Stimulated activated effector memory CD8-positive, alpha-beta T cell treated with anti-CD3 and anti-CD28 coated beads, Interleukin-12 subunit alpha, Interleukin-12 subunit beta, amount 100 ng/mL, for 72 hours (primary cell): ENCODE results near the gene MT1B.

Source experiments
- ATAC-seq: fragments of 150-1000 bp; cut with Tn5 transposase; 2 replicates; pipeline ENCODE4 v1.10.0; 2021
- DNase-seq, 2 donors: peaks; one replicate each; pipeline ENCODE4 v3.0.0; 2021 to 2022; ENCODE audit warnings: low spot score in 2 of 2
- H3K27ac Mint-ChIP-seq: one replicate; pipeline ENCODE4 v1.8.0; 2022; ENCODE audit warnings: mild to moderate bottlenecking, mixed read lengths
- H3K36me3 Mint-ChIP-seq: one replicate; pipeline ENCODE4 v1.8.0; 2022; ENCODE audit warnings: mild to moderate bottlenecking, mixed read lengths
- H3K4me1 Mint-ChIP-seq: one replicate; pipeline ENCODE4 v1.8.0; 2022; ENCODE audit warnings: mixed read lengths
- H3K4me3 Mint-ChIP-seq: one replicate; pipeline ENCODE4 v1.8.0; 2022; ENCODE audit warnings: mild to moderate bottlenecking, mixed read lengths
- H3K9me3 Mint-ChIP-seq: one replicate; pipeline ENCODE4 v1.8.0; 2022; ENCODE audit warnings: mixed read lengths

Gene MT1B

GRCh38 chr16:56651586-56651985, at the start of gene MT1B:
Gene MT1B (plus strand): TSS chr16:56651886. CDS start chr16:56651954, 68 bp downstream.
- no peaks in the 10 kb centered on the region for H3K9me3 Mint-ChIP-seq
- DNase-seq (no peak), ATAC-seq (no peak)
- H3K4me3 Mint-ChIP-seq = no peak within 1 kb of the TSS
- H3K4me1 Mint-ChIP-seq = no peaks in the 10 kb centered on the region
- H3K36me3 Mint-ChIP-seq = no peaks in the 10 kb centered on the region
- no peak within 1 kb of the TSS for H3K27ac Mint-ChIP-seq

DNA sequence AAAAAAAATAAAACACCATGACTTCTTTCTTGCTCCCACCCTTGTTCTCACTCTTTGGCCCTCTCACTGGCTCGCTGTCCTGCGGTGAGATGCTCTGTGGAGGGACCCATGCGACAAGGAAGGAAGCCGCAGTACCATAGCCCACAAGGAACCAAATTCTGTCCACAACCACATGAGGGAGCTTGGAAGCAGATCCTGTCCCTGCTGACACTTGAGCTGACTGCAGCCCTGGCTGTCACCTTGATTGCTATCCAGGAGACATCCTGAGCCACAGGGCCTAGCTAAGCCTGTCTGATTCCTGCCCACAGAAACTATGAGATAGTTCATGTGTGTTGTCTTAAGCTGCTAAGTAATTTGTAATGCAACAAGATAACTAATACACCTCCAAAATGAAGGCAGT, 48.1 kb upstream of the MT1B start:
- no peaks in the 10 kb centered on the region for H3K9me3 Mint-ChIP-seq
- no peaks in the 10 kb centered on the region for H3K36me3 Mint-ChIP-seq
- peaks cover 27% of the 10 kb centered on the region for H3K4me1 Mint-ChIP-seq
- ATAC-seq (no peak), DNase-seq (no peak)
- H3K4me3 Mint-ChIP-seq = no peak overlapping the region
- H3K27ac Mint-ChIP-seq = no peak overlapping the region

DNA sequence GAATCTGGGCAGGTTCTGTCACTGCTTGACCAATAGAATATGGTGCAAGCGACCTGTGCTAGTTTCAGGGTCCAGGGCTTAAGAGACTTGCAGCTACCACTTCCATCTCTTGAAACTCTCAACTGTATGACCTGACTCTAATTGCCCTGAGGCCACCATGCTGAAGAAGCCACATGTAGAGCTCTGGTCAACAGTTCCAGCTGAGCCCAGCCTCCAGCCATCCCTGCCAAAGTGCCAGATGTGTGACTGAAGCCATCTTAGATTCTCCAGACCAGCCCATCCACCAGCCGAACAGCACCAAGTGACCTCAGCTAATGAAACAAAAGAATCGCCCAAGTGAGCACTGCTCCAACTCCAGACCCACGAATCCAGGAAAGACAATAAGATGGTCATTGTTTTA, 46.7 kb upstream of the MT1B start:
- no peaks in the 10 kb centered on the region for H3K36me3 Mint-ChIP-seq
- no peak overlapping the region for H3K27ac Mint-ChIP-seq
- peaks cover 40% of the 10 kb centered on the region for H3K4me1 Mint-ChIP-seq
- no peak for DNase-seq
- no peak overlapping the region for H3K4me3 Mint-ChIP-seq
- ATAC-seq = no peak
- H3K9me3 Mint-ChIP-seq = no peaks in the 10 kb centered on the region

GRCh38 chr16:56605475-56605874, 46.2 kb upstream of the MT1B start:
- no peak overlapping the region for H3K27ac Mint-ChIP-seq
- H3K4me1 Mint-ChIP-seq = peaks cover 41% of the 10 kb centered on the region
- ATAC-seq = no peak
- H3K9me3 Mint-ChIP-seq = no peaks in the 10 kb centered on the region
- no peaks in the 10 kb centered on the region for H3K36me3 Mint-ChIP-seq
- no peak overlapping the region for H3K4me3 Mint-ChIP-seq
- DNase-seq = no peak

DNA sequence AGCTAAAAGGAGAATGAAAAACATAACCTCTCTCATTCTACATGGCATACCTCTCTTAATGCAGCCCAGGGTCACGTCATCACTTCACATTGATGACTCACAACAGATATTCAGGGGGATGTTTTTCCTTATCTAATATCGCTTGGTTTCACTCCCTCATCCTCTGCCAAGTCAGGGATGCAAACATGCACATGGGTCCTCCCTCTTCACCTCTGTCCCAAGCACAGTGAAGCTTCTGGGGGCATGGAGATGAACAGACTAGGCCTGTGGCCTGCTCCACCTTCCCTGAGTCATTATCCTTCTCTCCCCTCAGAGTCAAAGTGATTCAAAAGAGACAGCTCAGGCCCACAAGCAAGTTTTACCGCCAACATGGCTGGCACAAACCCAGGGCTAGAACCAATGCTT, 45.6 kb upstream of the MT1B start:
- Mint-ChIP-seq H3K4me1 (peaks cover 42% of the 10 kb centered on the region), H3K36me3 (no peaks in the 10 kb centered on the region), H3K4me3 (no peak overlapping the region), H3K9me3 (no peaks in the 10 kb centered on the region), H3K27ac (no peak overlapping the region)
- ATAC-seq (peak; percentile 40), DNase-seq (no peak)

DNA sequence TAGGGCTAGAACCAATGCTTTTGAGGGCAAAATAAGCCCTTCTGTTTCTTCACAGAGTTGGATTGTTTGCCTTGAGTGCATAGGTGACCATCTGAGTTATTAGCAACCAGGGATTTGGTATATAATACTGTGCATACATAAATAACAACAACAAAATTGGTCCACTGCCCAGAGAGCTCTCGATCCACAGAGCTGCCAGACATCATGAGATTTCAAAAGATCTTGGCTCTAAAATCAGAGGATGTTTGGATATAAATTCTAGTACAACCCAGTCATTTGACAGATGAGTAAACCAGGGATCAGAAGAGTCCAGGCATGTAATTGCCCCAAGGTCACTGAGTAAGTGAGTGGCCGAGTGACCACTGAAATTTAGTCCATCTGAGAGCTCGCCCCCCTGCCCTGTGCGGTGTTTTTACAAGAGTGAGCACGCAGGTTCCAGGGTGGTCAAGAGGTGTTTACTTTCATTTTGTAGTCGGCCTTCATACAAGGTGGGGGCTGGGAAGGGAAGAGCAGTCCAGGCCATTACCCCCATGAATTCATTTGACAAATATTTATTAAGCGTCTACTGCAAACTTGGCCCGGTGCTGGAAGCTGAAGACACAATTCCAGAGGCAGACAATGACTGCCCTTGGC, 45.1 kb upstream of the MT1B start:
- Mint-ChIP-seq H3K36me3 (no peaks in the 10 kb centered on the region), H3K4me3 (peak overlapping the region; percentile 36), H3K27ac (peak overlapping the region; percentile 79), H3K9me3 (no peaks in the 10 kb centered on the region), H3K4me1 (peaks cover 47% of the 10 kb centered on the region)
- ATAC-seq = no peak
- no peak for DNase-seq

DNA sequence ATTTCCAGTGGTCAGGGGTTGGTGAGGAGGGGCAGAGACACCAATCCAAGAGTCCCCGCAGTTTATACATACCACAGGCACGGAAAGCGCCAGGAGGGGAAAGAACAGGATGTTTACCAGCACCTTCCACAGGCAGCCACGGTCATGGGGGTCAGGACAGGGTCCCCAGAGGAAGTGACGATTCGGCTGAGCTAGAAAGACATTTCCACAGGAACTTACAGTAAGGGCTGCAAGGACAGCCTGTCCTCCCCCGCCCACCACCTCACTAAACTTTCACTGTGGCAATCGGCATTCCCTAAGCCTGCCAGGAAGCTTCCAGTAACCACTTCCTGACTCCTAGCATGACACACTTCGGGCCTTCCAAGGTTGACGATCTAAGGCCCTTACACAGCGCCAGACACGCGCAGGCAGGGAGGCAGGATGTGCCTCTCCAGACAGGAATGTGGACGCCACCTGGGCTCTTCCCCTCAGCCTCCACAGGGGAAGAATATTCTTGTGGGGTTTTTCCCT, 44.5 kb upstream of the MT1B start:
- Mint-ChIP-seq H3K4me1 (peaks cover 48% of the 10 kb centered on the region), H3K27ac (peak overlapping the region; percentile 79), H3K36me3 (no peaks in the 10 kb centered on the region), H3K4me3 (peak overlapping the region; percentile 86), H3K9me3 (no peaks in the 10 kb centered on the region)
- DNase-seq = no peak
- no peak for ATAC-seq

DNA sequence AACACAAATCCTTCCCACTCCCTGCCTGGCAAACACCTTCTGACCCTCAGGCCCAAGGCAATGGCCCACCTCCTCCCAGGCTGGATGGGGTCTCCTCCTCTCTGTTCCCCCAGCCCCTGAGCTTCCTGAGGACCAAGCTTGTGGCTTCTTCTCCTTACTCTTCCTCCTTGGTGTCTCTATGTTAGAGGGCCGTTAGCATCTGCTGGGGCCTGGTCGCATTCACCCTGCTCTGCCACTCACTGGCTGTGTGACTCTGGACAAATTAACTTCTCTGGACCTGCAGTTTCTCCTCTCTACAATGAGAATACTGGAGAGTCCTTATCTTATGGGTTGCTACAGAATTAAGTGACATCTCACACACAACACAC, 44.0 kb upstream of the MT1B start:
- Mint-ChIP-seq H3K27ac (peak overlapping the region; percentile 79), H3K4me1 (peaks cover 53% of the 10 kb centered on the region), H3K36me3 (no peaks in the 10 kb centered on the region), H3K9me3 (no peaks in the 10 kb centered on the region), H3K4me3 (peak overlapping the region; percentile 86)
- ATAC-seq (no peak), DNase-seq (no peak)

DNA sequence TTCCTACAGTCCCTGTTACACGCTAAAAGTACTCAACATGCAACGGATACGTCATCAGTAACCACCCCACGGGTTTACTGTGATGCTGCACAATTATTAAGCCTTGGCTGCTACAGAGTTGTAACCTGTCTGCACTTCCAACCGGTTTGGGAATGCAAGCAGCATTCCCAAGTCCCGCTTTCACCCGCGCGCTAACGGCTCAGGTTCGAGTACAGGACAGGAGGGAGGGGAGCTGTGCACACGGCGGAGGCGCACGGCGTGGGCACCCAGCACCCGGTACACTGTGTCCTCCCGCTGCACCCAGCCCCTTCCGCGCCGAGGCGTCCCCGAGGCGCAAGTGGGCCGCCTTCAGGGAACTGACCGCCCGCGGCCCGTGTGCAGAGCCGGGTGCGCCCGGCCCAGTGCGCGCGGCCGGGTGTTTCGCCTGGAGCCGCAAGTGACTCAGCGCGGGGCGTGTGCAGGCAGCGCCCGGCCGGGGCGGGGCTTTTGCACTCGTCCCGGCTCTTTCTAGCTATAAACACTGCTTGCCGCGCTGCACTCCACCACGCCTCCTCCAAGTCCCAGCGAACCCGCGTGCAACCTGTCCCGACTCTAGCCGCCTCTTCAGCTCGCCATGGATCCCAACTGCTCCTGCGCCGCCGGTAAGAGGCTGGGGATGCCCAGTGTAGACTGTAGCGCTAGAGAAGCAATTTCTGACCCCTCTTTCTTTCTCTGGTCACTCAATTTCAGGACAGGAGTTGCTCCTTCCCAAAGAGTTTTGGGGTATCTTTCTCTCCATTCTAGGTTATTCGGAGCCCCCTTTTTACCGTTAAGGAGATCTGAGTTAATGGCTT, 43.4 kb upstream of the MT1B start, which contains the start of gene MT2A:
Gene MT2A (plus strand): TSS at position 542 of the 833 bp plus-strand sequence. CDS start 72 bp downstream, at position 614.
- Mint-ChIP-seq H3K4me3 (peak within 1 kb of the TSS; percentile 86), H3K4me1 (peaks cover 54% of the 10 kb centered on the region), H3K27ac (peak within 1 kb of the TSS; percentile 79), H3K9me3 (no peaks in the 10 kb centered on the region), H3K36me3 (no peaks in the 10 kb centered on the region)
- ATAC-seq (peak; percentile 92), DNase-seq (peak; percentile 65 to 92)

DNA sequence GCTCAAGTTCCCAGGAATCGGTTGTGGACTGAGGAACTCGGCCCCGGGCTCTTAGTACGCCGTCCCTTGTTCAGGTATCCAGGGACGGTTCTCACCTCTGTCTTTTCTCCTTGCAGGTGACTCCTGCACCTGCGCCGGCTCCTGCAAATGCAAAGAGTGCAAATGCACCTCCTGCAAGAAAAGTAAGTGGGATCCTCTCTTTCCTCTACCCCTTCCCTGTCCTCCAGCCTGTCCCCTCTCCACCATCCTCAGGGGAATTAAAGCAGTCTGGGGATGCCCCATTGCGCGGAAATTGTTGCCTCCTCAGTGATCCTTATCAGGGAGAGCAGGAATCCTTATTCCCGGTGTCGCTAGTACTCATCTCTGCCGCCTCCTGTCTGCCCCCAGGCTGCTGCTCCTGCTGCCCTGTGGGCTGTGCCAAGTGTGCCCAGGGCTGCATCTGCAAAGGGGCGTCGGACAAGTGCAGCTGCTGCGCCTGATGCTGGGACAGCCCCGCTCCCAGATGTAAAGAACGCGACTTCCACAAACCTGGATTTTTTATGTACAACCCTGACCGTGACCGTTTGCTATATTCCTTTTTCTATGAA, 42.7 kb upstream of the MT1B start:
- peak overlapping the region; percentile 86 for H3K4me3 Mint-ChIP-seq
- DNase-seq = peak in 1 of 2 donors; percentile 64
- no peak for ATAC-seq
- peaks cover 59% of the 10 kb centered on the region for H3K4me1 Mint-ChIP-seq
- H3K36me3 Mint-ChIP-seq = no peaks in the 10 kb centered on the region
- peak overlapping the region; percentile 60 for H3K27ac Mint-ChIP-seq
- no peaks in the 10 kb centered on the region for H3K9me3 Mint-ChIP-seq

- no peaks in the 10 kb centered on the region for H3K9me3 Mint-ChIP-seq
- peak overlapping the region; percentile 86 for H3K4me3 Mint-ChIP-seq
- peaks cover 64% of the 10 kb centered on the region for H3K4me1 Mint-ChIP-seq
These were observed 42.2 kb upstream of the MT1B start for GRCh38 chr16:56609463-56609921.

GRCh38 chr16:56610017-56610608, 41.6 kb upstream of the MT1B start:
- Mint-ChIP-seq H3K36me3 (no peaks in the 10 kb centered on the region), H3K4me3 (peak overlapping the region; percentile 86), H3K4me1 (peaks cover 70% of the 10 kb centered on the region), H3K9me3 (no peaks in the 10 kb centered on the region), H3K27ac (peak overlapping the region; percentile 60)
- DNase-seq = peak; percentile 49 to 87
- ATAC-seq = peak; percentile 61

More at GRCh38 chr16:56609463-56609921, 42.2 kb upstream of the MT1B start:
- peak overlapping the region; percentile 60 for H3K27ac Mint-ChIP-seq
- no peaks in the 10 kb centered on the region for H3K36me3 Mint-ChIP-seq
- ATAC-seq = peak; percentile 36
- DNase-seq = peak in 1 of 2 donors; percentile 77

DNA sequence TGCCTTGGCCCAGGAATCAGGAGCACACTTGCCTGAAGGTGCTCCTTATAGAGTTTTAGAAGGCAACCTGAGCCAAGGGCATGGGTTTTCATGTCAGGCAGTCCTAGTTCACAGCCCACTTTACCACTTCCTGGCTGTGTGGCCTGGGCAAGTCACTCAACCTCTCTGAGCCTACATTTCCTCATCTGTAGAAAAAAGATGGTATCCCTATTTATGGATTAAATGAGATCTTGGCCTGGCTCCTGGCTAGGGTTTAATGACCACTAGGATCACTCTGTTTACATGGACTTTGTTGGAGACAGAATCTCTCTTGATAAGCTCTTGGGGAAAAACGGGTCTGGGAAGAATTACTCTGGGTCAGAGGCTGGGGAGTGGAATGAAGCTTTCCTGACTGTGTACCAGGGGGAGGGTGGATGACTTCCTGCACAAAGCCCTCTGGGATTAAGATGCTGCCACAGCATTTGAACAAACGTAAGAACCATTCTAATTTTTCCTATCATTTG, 41.0 kb upstream of the MT1B start:
- no peak for DNase-seq
- no peaks in the 10 kb centered on the region for H3K36me3 Mint-ChIP-seq
- no peak for ATAC-seq
- peaks cover 73% of the 10 kb centered on the region for H3K4me1 Mint-ChIP-seq
- H3K9me3 Mint-ChIP-seq = no peaks in the 10 kb centered on the region
- H3K4me3 Mint-ChIP-seq = peak overlapping the region; percentile 86
- H3K27ac Mint-ChIP-seq = peak overlapping the region; percentile 70

DNA sequence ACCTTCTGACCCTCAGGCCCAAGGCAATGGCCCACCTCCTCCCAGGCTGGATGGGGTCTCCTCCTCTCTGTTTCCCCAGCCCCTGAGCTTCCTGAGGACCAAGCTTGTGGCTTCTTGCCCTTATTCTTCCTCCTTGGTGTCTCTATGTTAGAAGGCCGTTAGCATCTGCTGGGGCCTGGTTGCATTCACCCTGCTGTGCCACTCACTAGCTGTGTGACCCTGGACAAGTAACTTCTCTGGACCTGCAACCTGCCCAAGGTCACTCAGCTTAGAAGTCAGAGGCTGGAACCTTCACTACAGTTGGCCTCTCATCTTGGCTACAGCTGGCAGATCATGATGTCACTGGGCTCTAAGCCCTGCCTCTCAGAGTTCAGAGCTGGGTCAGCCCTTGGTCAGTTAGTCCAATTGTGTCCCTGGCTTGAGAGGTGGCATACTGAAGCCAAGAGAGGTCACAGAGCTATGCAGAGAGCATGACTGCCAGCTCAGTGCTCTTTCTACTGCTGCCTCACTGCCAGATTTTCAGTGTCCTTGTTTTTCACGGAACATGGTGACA, 40.3 kb upstream of the MT1B start:
- Mint-ChIP-seq H3K4me1 (peaks cover 71% of the 10 kb centered on the region), H3K36me3 (no peaks in the 10 kb centered on the region), H3K27ac (peak overlapping the region; percentile 70), H3K4me3 (peak overlapping the region; percentile 52), H3K9me3 (no peaks in the 10 kb centered on the region)
- DNase-seq = no peak
- no peak for ATAC-seq

GRCh38 chr16:56613706-56614105, 38.0 kb upstream of the MT1B start:
- Mint-ChIP-seq H3K27ac (peak overlapping the region; percentile 26), H3K4me1 (peaks cover 65% of the 10 kb centered on the region), H3K4me3 (no peak overlapping the region), H3K9me3 (no peaks in the 10 kb centered on the region), H3K36me3 (no peaks in the 10 kb centered on the region)
- no peak for DNase-seq
- ATAC-seq = no peak
